Endothelial cell (in vitro differentiated cells): Measurements from ENCODE around the gene ABHD12. TPM values are rescaled to one million over a fixed set of nuclear protein-coding genes. Genes with fewer than 3 reads are reported as not detected.
"Not testable (repeated sequence)": the region's sequence is repeated elsewhere in the genome, so short reads cannot be mapped to it uniquely, and the experiment has no call there.

Experiments used
- DNase-seq: peaks from one replicate; pipeline ENCODE4 v3.0.0; 2021; ENCODE audit warnings: low spot score
- H3K27ac Mint-ChIP-seq: one replicate; pipeline ENCODE4 v1.8.0; 2021; ENCODE audit warnings: mixed read lengths, inconsistent platforms; ENCODE audit not compliant: unreplicated experiment
- H3K27me3 Mint-ChIP-seq: one replicate; pipeline ENCODE4 v1.8.0; 2021; ENCODE audit warnings: mild to moderate bottlenecking, moderate library complexity, mixed read lengths, inconsistent platforms; ENCODE audit not compliant: unreplicated experiment
- H3K36me3 Mint-ChIP-seq: one replicate; pipeline ENCODE4 v1.8.0; 2021; ENCODE audit warnings: mild to moderate bottlenecking, low read depth, mixed read lengths, inconsistent platforms; ENCODE audit not compliant: unreplicated experiment
- H3K4me1 Mint-ChIP-seq: one replicate; pipeline ENCODE4 v1.8.0; 2021; ENCODE audit warnings: mild to moderate bottlenecking, mixed read lengths, inconsistent platforms; ENCODE audit not compliant: unreplicated experiment
- H3K4me3 Mint-ChIP-seq: one replicate; pipeline ENCODE4 v1.8.0; 2021; ENCODE audit warnings: mild to moderate bottlenecking, mixed read lengths, inconsistent platforms; ENCODE audit not compliant: unreplicated experiment
- H3K9me3 Mint-ChIP-seq: one replicate; pipeline ENCODE4 v1.8.0; 2021; ENCODE audit warnings: mixed read lengths, inconsistent platforms; ENCODE audit not compliant: unreplicated experiment
- CTCF ChIP-seq: fragments of 200-600 bp; sonication (generic); IDR thresholded peaks from one replicate; pipeline ENCODE4 v1.5.0; 2021; ENCODE audit warnings: antibody characterized with exemption; ENCODE audit not compliant: unreplicated experiment
- total RNA-seq: library from RNA; stranded (reverse); fragmentation: NEBNext Ultra II Directional; extraction: Animal tissue kit (Norgen Biotek cat#: 25700); gene quantifications from one replicate; pipeline ENCODE4 v1.2.1, GENCODE V29; 2021; ENCODE audit not compliant: unreplicated experiment

Gene ABHD12
- total RNA-seq, 1 donor from 2014 or later = 28.0 TPM

- DNase-seq = no peak
- Mint-ChIP-seq H3K4me1 (no peaks in the 10 kb centered on the region), H3K27ac (no peak overlapping the region), H3K4me3 (no peak overlapping the region), H3K27me3 (no peaks in the 10 kb centered on the region), H3K9me3 (no peaks in the 10 kb centered on the region), H3K36me3 (no peaks in the 10 kb centered on the region)
- no peak for TF ChIP-seq CTCF
Observed at GRCh38 chr20:25338112-25339023, 52.3 kb downstream of the ABHD12 start.

GRCh38 chr20:25336561-25337422 lies 53.8 kb downstream of the ABHD12 start:
- H3K27ac Mint-ChIP-seq = no peak overlapping the region
- H3K4me1 Mint-ChIP-seq = no peaks in the 10 kb centered on the region

GRCh38 chr20:25334972-25335371 lies 55.7 kb downstream of the ABHD12 start:
- not testable (repeated sequence) for H3K4me1 Mint-ChIP-seq, H3K36me3 Mint-ChIP-seq, H3K4me3 Mint-ChIP-seq, DNase-seq, H3K9me3 Mint-ChIP-seq, H3K27me3 Mint-ChIP-seq, H3K27ac Mint-ChIP-seq

More at GRCh38 chr20:25336561-25337422, 53.8 kb downstream of the ABHD12 start:
- no peak overlapping the region for H3K4me3 Mint-ChIP-seq
- no peaks in the 10 kb centered on the region for H3K36me3 Mint-ChIP-seq
- DNase-seq = peak; percentile 28
- H3K27me3 Mint-ChIP-seq = no peaks in the 10 kb centered on the region
- no peaks in the 10 kb centered on the region for H3K9me3 Mint-ChIP-seq
- TF ChIP-seq CTCF = no peak

- peaks cover 8% of the 10 kb centered on the region for H3K36me3 Mint-ChIP-seq
- H3K4me1 Mint-ChIP-seq = peaks cover 7% of the 10 kb centered on the region
- no peak for DNase-seq
- peaks cover 4% of the 10 kb centered on the region for H3K9me3 Mint-ChIP-seq
- H3K27ac Mint-ChIP-seq = no peak overlapping the region
- peak overlapping the region; percentile 49 for H3K4me3 Mint-ChIP-seq
- TF ChIP-seq CTCF = no peak
- peaks cover 2% of the 10 kb centered on the region for H3K27me3 Mint-ChIP-seq
Observed at GRCh38 chr20:25328954-25329498, 61.6 kb downstream of the ABHD12 start.

- peaks cover 4% of the 10 kb centered on the region for H3K9me3 Mint-ChIP-seq
- no peak overlapping the region for H3K27ac Mint-ChIP-seq
- no peak for TF ChIP-seq CTCF
- no peak overlapping the region for H3K4me3 Mint-ChIP-seq
- H3K36me3 Mint-ChIP-seq = peaks cover 8% of the 10 kb centered on the region
- H3K27me3 Mint-ChIP-seq = peaks cover 2% of the 10 kb centered on the region
- peaks cover 7% of the 10 kb centered on the region for H3K4me1 Mint-ChIP-seq
- DNase-seq = no peak
Observed at GRCh38 chr20:25327521-25328235, 63.0 kb downstream of the ABHD12 start.
